HG03521 (cell line): ENCODE results near the gene LCA5.
"Not testable (repeated sequence)": the region's sequence is repeated elsewhere in the genome, so short reads cannot be mapped to it uniquely, and the experiment has no call there.

ENCODE experiments used
- ATAC-seq: cut with Tn5 transposase; IDR thresholded peaks from one replicate; pipeline ENCODE4 v1.9.1; 2021; ENCODE audit warnings: mild to moderate bottlenecking, moderate library complexity; ENCODE audit not compliant: unreplicated experiment

Gene LCA5

DNA sequence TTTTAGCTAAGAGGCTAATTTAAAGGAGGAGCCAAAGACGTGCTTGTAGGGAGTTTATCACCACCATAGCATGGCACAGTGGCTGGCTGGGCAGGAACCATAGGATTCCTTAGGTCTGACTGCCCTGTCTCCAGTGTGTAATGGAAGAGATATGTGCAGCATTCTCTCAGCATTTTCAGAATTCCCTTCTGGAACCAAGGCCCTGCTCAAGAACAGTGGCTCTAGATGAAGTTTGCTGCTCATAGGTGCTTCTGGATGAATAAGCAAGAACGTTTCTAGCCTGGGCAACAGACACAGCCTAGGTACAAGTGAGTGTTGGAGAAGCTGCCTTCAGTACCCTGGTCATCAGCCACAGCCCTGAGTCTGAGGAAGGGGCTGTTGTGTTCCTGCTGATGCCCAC, 69.1 kb downstream of the LCA5 start:
- ATAC-seq = no peak

DNA sequence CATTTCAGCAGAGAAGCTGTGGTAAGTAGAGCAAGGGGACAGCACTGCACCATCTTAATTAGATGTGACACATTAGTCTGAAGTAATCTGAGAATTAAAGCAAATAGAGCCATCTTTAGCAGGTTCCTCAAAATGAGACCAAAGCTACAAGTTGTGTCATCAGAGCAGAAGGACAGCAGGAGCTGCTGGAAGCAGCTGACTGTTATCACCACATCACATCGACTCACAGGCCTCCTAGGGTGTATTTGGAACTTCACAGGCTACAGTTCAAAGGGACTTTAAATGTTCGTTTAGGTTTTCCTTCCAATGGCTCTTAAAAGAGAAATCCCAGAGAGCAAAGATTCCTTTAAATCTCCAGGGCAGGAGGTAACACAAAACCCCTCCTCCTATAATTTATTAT, 69.5 kb downstream of the LCA5 start:
- no peak for ATAC-seq

DNA sequence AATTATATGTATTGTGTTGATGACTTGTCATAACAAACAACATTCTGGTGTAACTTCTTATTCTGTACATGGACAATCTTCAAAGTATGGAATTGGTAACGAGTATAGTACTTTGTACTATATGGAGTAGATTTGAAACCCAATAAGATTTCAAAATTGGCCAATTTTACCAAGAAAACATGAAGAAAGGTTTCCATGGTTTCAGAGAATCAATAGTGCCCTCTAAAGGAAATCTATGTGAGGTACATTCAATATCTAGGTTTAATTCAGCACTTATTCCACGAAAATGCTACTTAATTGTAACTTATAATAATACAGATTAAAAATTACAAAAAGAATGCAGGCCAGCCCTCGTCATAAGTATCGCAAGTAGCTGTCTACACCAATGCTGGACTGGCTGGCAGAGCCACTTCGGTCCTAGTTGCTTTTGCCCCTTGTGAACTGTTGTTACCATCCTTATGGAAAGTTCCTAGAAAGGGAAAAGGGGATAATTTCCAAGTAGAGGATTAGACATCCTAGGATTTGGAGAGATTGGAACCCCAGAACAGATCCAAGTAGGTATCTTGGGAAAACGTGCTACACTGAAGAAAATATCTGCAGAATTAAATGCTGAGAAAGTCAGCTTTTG, 70.9 kb downstream of the LCA5 start:
- no peak for ATAC-seq

DNA sequence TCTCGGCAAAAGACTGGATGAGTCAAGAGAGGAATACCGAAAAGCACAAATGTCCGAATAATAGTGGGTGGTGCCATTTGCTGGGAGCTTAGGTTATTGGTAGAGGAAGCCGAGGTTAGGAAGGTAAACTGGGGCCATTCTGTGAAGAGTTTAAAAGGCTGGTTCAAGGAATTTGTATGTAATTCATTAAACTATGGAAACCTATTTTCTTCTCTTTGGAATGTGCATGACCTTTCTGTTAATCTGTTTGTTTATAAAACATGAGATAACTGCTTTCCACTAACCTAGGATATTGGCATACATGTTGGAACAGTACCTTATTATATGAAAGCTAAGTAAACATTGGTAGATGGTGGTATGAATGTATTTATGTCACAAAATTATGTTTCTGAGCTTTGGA, 71.8 kb downstream of the LCA5 start:
- ATAC-seq = no peak

DNA sequence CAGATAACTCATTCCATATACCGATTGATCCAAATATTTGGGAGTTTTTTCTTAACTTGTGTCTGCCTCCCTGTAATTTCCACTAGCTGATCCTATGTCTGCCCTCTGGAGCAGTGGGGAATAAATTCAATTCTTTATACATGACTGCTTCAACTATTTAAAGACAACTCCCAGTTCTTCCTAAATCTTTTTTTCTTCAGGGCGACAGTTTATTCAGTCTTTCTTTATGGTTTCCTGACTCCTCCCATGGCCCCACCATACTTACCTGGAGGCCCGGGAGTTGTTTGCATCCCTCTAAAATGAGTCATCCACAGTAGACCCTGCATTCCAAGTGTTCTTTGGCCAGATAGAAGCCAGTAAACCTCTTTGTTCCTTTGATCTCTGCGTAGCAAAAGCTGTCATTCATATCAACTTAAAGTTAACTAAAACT, 73.6 kb downstream of the LCA5 start:
- no peak for ATAC-seq

- no peak for ATAC-seq
Observed at GRCh38 chr6:79461205-79461604, 76.0 kb downstream of the LCA5 start.

- ATAC-seq = no peak
Observed at GRCh38 chr6:79455446-79455845, 81.8 kb downstream of the LCA5 start.

- no peak for ATAC-seq
Observed at GRCh38 chr6:79453558-79454042, 83.6 kb downstream of the LCA5 start.

GRCh38 chr6:79450984-79451383, 86.2 kb downstream of the LCA5 start:
- no peak for ATAC-seq

DNA sequence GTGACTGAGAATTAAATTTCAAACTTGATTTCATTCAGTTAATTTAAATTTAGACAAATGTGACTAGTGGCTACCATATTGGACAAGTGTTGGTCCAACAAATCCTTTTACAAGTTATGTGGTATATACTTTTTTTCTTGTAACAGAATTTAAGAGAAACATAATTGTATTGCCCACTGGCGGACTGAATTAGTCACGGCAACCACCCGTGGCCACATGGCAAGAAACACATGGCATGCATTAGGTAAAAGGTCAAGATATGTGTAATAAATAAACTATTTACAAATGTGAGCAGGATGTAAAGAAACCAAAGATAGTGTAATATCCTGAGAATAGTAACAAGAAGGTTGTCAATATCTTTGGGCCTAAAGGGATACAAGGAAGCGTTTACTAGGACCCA, 91.2 kb downstream of the LCA5 start:
- ATAC-seq = no peak

DNA sequence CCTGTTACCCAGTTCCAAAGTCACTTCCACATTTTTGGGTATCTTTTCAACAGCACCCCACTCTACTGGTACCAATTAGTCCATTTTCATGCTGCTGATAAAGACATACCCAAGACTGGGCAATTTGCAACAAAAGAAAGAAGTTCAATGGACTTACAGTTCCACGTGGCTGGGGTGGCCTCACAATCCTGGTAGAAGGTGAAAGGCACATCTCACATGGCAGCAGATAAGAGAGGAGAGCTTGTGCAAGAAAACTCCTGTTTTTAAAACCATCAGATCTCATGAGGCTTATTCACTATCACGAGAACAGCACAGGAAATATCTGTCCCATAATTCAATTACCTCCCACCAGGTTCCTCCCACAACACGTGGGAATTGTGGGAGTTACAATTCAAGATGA, 93.4 kb downstream of the LCA5 start:
- not testable (repeated sequence) for ATAC-seq

- ATAC-seq = no peak
Observed at GRCh38 chr6:79441192-79441591, 96.0 kb downstream of the LCA5 start.

DNA sequence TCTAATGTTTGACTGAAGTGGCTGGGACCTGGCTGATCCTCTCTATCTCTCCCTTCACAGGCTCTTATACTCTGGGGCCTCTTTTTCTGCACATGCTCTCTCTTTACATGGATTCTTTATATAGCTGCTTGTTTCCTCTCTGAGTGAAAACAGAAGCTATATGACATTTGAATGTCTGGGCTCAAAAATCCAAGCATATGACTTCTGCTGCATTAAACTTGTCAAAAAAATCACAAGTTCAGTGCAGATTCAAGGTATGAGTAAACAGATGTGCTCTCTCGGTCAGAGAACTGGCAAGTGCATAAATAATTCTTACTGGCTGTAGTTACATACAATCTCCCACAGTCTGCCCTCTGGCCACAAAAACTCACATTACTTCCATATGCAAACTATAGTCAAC, 96.6 kb downstream of the LCA5 start:
- no peak for ATAC-seq

DNA sequence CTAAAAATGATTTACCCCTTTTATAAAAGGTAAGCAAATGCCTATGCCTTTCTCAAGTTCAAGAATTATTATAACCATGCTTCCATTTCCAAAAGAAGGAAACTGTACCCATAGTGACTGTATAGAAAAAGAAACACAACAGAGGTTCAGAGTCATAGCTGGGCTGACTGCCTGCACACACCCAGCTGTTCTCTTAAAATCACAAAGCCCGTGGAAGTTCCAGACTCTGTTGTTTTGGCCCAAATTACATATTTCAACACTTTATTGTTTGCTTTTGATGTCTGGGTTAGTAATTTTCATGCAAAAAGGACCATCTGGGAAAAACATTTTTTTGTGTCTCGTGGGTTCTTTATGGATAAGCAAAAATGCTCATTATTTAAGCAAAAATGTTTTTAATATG, 99.2 kb downstream of the LCA5 start:
- no peak for ATAC-seq

DNA sequence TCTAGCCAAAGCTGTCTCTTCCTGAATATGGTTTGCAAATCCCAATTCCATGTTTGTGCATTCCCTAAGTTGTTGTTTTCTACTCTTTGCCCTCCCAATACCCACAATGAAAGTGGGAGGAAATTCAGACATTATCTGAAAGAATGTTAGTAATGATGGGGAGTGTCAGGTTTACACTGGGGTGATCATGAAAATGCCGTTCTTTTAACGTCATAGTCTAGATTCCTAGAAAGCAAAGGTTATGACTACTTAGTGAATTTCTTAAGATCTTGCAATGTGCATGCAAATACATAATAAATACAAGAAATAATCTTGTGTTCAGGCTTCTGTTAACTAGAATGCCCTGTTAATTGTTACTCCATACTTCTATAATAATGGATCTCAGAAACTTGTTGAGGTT, 101.0 kb downstream of the LCA5 start:
- no peak for ATAC-seq

DNA sequence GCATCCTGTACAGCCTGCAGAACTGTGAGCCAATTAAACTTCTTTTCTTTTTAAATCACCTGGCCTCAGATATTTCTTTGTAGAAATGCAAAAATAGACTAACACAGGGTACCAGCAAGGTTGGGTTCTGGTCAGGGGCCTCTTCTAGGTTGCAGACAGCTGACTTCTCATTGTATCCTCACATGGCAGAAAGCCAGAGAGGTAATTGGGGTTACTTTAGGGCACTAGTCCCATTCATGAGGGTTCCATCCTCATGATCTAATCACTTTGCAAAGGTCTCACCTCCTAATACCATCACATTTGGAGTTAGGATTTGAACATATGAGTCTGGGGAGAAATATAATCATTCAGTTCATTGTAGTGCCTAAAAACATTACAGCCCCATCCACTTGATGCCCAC, 101.5 kb downstream of the LCA5 start:
- no peak for ATAC-seq
